ENCODE measurements around the gene LRRFIP1. TPM values are rescaled to one million over a fixed set of nuclear protein-coding genes. Genes with fewer than 3 reads are reported as not detected.

LRRFIP1 gene
- total and polyA plus RNA-seq, 2 of the 13 experiments (the other 11 are each of a cell fraction or from before 2014, with no cell fraction given): 15.9 to 40.5 TPM

- no peak for TF ChIP-seq SCMH1 (CRISPR knock-in tag; IDR thresholded peaks at IDR 0.05; ENCODE audit: borderline replicate concordance)
- no peak for TF ChIP-seq CREB3 (CRISPR knock-in tag; IDR thresholded peaks at IDR 0.05)
- no peak for TF ChIP-seq KLF15 (CRISPR knock-in tag; IDR thresholded peaks at IDR 0.05; ENCODE audit: borderline replicate concordance)
- TF ChIP-seq TMF1 (CRISPR knock-in tag; IDR thresholded peaks at IDR 0.05; ENCODE audit: low read depth): no peak
- no peak for TF ChIP-seq ZNF230 (CRISPR knock-in tag; IDR thresholded peaks at IDR 0.05)
- TF ChIP-seq FOXK1 (CRISPR knock-in tag; IDR thresholded peaks at IDR 0.05; ENCODE audit: borderline replicate concordance, low read depth): no peak
- no peak; the same call in 1 of the 2 replicates for TF ChIP-seq ETV5 (CRISPR knock-in tag; IDR thresholded peaks at IDR 0.05; ENCODE audit: borderline replicate concordance)
- no peak for TF ChIP-seq GRHL1 (CRISPR knock-in tag; conservative IDR thresholded peaks at IDR 0.05)
- TF ChIP-seq ARID5B (CRISPR knock-in tag; IDR thresholded peaks at IDR 0.05): no peak
- TF ChIP-seq AFF4 (CRISPR knock-in tag; IDR thresholded peaks at IDR 0.05): no peak
- no peak for TF ChIP-seq MAFG (CRISPR knock-in tag; IDR thresholded peaks at IDR 0.05)
- TF ChIP-seq DR1 (CRISPR knock-in tag; IDR thresholded peaks at IDR 0.05): no peak
- TF ChIP-seq EEA1 (CRISPR knock-in tag; IDR thresholded peaks at IDR 0.05; ENCODE audit: borderline replicate concordance): no peak
- 0 out of 2 replicates have a peak, but pooled peaks have one; percentile 9 for TF ChIP-seq ZBTB7A (CRISPR knock-in tag; IDR thresholded peaks at IDR 0.05)
- TF ChIP-seq DMTF1 (CRISPR knock-in tag; IDR thresholded peaks at IDR 0.05): no peak
- TF ChIP-seq HNRNPLL (IDR thresholded peaks at IDR 0.05; ENCODE audit: low read depth, low read length, poor library complexity, severe bottlenecking): peak; percentile 68
Measured at GRCh38 chr2:237692601-237693290, 65.4 kb downstream of the LRRFIP1 start (continued).

Measured in HepG2 (cell line).